Ovary (tissue), 3 donors: ENCODE results near the gene FOXN4.

Experiments
- EP300 ChIP-seq: sonication (generic); formaldehyde crosslinking; IDR thresholded peaks from one replicate; pipeline ENCODE4 v1.6.1; 2017; ENCODE audit warnings: antibody characterized with exemption
- POLR2A ChIP-seq: fragments of 450-650 bp; IDR thresholded peaks from one replicate; pipeline ENCODE4 v1.6.1; 2017; ENCODE audit warnings: antibody characterized with exemption, mild to moderate bottlenecking, moderate library complexity
- TF ChIP-seq, protein P1 (sequence below), 3 donors: fragments of 450-650 bp in 2 of 3; fragments of 200-600 bp in 1 of 3; IDR thresholded peaks; one replicate each; pipeline versions ENCODE4 v1.5.1 to v1.8.0; 2016 to 2022; ENCODE audit warnings: antibody characterized with exemption in 3 of 3, mild to moderate bottlenecking in 1 of 3
- donor health status: DM: no; HTN: no; CAD: no.

DNA sequence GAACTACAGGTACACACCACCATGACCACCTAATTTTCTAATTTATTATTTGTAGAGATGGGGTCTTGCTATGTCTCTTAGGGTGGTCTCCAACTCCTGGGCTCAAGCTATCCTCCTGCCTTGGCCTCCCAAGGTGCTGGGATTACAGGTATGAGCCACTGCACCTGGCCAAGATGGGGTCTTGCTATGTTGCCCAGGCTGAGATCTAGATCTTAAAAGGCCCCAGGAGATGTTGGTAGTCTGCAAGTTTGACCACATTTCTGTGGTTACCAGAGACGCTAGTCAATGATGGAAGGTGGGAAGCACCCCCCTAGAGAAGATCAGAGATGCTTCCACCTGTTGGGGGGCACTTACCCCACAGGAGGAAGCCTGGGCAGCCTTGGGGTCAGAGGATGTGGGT, 34.7 kb downstream of the FOXN4 start:
- TF ChIP-seq, protein P1, sequence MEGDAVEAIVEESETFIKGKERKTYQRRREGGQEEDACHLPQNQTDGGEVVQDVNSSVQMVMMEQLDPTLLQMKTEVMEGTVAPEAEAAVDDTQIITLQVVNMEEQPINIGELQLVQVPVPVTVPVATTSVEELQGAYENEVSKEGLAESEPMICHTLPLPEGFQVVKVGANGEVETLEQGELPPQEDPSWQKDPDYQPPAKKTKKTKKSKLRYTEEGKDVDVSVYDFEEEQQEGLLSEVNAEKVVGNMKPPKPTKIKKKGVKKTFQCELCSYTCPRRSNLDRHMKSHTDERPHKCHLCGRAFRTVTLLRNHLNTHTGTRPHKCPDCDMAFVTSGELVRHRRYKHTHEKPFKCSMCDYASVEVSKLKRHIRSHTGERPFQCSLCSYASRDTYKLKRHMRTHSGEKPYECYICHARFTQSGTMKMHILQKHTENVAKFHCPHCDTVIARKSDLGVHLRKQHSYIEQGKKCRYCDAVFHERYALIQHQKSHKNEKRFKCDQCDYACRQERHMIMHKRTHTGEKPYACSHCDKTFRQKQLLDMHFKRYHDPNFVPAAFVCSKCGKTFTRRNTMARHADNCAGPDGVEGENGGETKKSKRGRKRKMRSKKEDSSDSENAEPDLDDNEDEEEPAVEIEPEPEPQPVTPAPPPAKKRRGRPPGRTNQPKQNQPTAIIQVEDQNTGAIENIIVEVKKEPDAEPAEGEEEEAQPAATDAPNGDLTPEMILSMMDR (IDR thresholded peaks at IDR 0.05): no peak
- TF ChIP-seq POLR2A: no peak
- TF ChIP-seq EP300: no peak
